GM12873 (cell line): ENCODE data around the gene MLXIP.

Source experiments
- CTCF ChIP-seq: IDR thresholded peaks from 2 replicates; pipeline ENCODE4 v1.5.1; 2012; ENCODE audit warnings: low read depth, mild to moderate bottlenecking, moderate library complexity, low read length, control low read depth; ENCODE audit not compliant: insufficient read depth; ENCODE audit errors: missing control alignments

MLXIP gene

GRCh38 chr12:122087431-122088178, 9.0 kb downstream of the MLXIP start:
- TF ChIP-seq CTCF = no peak

GRCh38 chr12:122088179-122088810, 9.7 kb downstream of the MLXIP start:
- no peak for TF ChIP-seq CTCF

GRCh38 chr12:122089077-122089476, 10.5 kb downstream of the MLXIP start:
- no peak for TF ChIP-seq CTCF

- no peak for TF ChIP-seq CTCF
Observed at GRCh38 chr12:122090759-122091515, 12.4 kb downstream of the MLXIP start.

- no peak for TF ChIP-seq CTCF
Observed at GRCh38 chr12:122093098-122093883, 14.7 kb downstream of the MLXIP start.

- no peak for TF ChIP-seq CTCF
Observed at GRCh38 chr12:122094137-122094734, 15.7 kb downstream of the MLXIP start.
